Measurements from ENCODE around the gene HSP90AB1. TPM values are rescaled to one million over a fixed set of nuclear protein-coding genes. Genes with fewer than 3 reads are reported as not detected.

Gene HSP90AB1
- total and polyA plus RNA-seq, 9 of the 15 experiments (the other 6 are each of a cell fraction or from before 2014, with no cell fraction given), result 1,780 to 3,358 (median 2,262) TPM

DNA sequence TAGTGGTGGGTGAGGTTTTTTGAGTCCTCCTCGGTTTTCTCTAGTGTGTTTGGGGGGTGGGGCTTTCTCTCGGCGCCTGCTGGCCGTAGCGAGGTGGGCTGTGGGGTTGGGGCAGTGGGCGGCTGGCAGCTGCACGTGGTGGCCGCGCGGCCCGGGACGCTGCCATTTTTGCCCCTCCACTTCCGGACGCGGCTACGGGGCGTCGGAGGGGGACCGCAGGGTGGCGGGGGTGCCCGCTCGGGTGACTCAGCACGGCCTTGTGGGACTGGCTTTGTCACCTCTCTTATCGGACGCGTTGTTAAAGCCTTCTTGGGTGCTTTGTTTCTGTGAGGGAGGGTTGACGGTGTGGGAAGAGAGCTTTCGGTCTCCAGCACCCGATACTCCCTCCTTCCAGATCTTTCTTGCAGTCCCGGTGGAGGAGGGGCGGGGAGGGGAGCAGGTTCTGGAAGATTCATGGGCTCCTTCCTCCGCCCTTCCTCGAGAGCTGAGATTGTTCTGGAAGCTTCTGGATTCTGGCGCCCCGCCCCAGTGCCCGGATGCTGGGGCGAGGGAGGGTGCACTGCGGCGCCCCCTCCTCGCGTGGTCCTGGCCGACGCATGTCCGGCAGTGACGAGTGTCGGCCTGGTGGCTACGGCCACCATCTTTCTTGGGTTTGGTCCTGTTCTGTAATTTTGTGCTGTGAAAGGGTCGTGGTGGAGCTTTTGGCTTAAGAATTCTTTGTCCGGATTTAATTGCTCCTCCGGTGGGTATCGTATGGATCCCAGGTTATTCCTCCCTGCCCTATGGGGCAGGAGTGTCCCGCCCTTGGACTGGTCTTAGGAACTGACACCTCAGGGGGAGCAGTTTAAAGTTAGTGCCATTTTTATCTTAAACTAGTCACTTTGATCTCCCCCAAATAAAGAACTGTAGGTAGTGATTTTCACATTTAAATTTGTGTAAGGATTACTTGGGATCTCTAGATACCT lies 719 bp downstream of the HSP90AB1 start (continued):
- TF ChIP-seq, protein P1, sequence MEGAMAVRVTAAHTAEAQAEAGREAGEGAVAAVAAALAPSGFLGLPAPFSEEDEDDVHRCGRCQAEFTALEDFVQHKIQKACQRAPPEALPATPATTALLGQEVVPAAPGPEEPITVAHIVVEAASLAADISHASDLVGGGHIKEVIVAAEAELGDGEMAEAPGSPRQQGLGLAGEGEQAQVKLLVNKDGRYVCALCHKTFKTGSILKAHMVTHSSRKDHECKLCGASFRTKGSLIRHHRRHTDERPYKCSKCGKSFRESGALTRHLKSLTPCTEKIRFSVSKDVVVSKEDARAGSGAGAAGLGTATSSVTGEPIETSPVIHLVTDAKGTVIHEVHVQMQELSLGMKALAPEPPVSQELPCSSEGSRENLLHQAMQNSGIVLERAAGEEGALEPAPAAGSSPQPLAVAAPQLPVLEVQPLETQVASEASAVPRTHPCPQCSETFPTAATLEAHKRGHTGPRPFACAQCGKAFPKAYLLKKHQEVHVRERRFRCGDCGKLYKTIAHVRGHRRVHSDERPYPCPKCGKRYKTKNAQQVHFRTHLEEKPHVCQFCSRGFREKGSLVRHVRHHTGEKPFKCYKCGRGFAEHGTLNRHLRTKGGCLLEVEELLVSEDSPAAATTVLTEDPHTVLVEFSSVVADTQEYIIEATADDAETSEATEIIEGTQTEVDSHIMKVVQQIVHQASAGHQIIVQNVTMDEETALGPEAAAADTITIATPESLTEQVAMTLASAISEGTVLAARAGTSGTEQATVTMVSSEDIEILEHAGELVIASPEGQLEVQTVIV (CRISPR knock-in tag; IDR thresholded peaks at IDR 0.05; ENCODE audit: borderline replicate concordance), result no peak
- TF ChIP-seq, protein P2, sequence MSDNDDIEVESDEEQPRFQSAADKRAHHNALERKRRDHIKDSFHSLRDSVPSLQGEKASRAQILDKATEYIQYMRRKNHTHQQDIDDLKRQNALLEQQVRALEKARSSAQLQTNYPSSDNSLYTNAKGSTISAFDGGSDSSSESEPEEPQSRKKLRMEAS (CRISPR knock-in tag; IDR thresholded peaks at IDR 0.05), result peak; percentile 96
- TF ChIP-seq, protein P3, sequence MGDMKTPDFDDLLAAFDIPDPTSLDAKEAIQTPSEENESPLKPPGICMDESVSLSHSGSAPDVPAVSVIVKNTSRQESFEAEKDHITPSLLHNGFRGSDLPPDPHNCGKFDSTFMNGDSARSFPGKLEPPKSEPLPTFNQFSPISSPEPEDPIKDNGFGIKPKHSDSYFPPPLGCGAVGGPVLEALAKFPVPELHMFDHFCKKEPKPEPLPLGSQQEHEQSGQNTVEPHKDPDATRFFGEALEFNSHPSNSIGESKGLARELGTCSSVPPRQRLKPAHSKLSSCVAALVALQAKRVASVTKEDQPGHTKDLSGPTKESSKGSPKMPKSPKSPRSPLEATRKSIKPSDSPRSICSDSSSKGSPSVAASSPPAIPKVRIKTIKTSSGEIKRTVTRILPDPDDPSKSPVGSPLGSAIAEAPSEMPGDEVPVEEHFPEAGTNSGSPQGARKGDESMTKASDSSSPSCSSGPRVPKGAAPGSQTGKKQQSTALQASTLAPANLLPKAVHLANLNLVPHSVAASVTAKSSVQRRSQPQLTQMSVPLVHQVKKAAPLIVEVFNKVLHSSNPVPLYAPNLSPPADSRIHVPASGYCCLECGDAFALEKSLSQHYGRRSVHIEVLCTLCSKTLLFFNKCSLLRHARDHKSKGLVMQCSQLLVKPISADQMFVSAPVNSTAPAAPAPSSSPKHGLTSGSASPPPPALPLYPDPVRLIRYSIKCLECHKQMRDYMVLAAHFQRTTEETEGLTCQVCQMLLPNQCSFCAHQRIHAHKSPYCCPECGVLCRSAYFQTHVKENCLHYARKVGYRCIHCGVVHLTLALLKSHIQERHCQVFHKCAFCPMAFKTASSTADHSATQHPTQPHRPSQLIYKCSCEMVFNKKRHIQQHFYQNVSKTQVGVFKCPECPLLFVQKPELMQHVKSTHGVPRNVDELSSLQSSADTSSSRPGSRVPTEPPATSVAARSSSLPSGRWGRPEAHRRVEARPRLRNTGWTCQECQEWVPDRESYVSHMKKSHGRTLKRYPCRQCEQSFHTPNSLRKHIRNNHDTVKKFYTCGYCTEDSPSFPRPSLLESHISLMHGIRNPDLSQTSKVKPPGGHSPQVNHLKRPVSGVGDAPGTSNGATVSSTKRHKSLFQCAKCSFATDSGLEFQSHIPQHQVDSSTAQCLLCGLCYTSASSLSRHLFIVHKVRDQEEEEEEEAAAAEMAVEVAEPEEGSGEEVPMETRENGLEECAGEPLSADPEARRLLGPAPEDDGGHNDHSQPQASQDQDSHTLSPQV (IDR thresholded peaks at IDR 0.05), result 0 out of 2 replicates have a peak, but pooled peaks have one; percentile 31
- TF ChIP-seq CCAR2 (IDR thresholded peaks at IDR 0.05; ENCODE audit: low read depth, low read length), result no peak
- TF ChIP-seq ZNF431 (CRISPR knock-in tag; IDR thresholded peaks at IDR 0.05), result peak; percentile 4; the same call in 1 of the 2 replicates
- peak; percentile 67 for TF ChIP-seq RBBP5 (IDR thresholded peaks at IDR 0.05; ENCODE audit: borderline replicate concordance, insufficient read depth, low read length, poor library complexity, severe bottlenecking)
- TF ChIP-seq EP300 (IDR thresholded peaks at IDR 0.05; ENCODE audit: low read length), result peak; percentile 57; the same call in 1 of the 2 replicates
- TF ChIP-seq ZFP30 (CRISPR knock-in tag; IDR thresholded peaks at IDR 0.05; ENCODE audit: borderline replicate concordance), result no peak
- 0 out of 2 replicates have a peak, but pooled peaks have one; percentile 3 for TF ChIP-seq BCOR (IDR thresholded peaks at IDR 0.05)
- TF ChIP-seq TCF3 (CRISPR knock-in tag; IDR thresholded peaks at IDR 0.05), result no peak; the same call in 1 of the 2 replicates

Data from K562 (cell line).